ENCODE data around the gene GRID1. TPM values are rescaled to one million over a fixed set of nuclear protein-coding genes. Genes with fewer than 3 reads are reported as not detected.
A peak's percentile ranks its signal among the peaks of the same experiment; 100 is the strongest.

Gene GRID1
- total RNA-seq, 4 donors from 2014 or later: 17.2 to 28.1 (median 23.6) TPM

- Histone ChIP-seq H3K27ac (no peak overlapping the region), H3K27me3 (no peaks in the 10 kb centered on the region), H3K4me1 (peaks cover 26 to 43% of the 10 kb centered on the region in 2 donors), H3K4me3 (replicated peaks in 1 of 3) (no peak overlapping the region), H3K9me3 (no peaks in the 10 kb centered on the region), H3K36me3 (no peaks in the 10 kb centered on the region)
- TF ChIP-seq CTCF (IDR thresholded peaks at IDR 0.05): no peak
- TF ChIP-seq POLR2A (IDR thresholded peaks at IDR 0.05): no peak
- intact Hi-C loops (cut with DNase I): loop anchor here (5.0 kb wide), 1 partner anchor 51 kb away; no protein-coding TSS in a partner anchor
- 84 to 94% methylated on average over 3 of the region's 3 CpGs for WGBS, 2 donors
- peak in 1 of 2 donors; percentile 1 for DNase-seq
These were observed 100.7 kb downstream of the GRID1 start for GRCh38 chr10:86265895-86266259.

DNA sequence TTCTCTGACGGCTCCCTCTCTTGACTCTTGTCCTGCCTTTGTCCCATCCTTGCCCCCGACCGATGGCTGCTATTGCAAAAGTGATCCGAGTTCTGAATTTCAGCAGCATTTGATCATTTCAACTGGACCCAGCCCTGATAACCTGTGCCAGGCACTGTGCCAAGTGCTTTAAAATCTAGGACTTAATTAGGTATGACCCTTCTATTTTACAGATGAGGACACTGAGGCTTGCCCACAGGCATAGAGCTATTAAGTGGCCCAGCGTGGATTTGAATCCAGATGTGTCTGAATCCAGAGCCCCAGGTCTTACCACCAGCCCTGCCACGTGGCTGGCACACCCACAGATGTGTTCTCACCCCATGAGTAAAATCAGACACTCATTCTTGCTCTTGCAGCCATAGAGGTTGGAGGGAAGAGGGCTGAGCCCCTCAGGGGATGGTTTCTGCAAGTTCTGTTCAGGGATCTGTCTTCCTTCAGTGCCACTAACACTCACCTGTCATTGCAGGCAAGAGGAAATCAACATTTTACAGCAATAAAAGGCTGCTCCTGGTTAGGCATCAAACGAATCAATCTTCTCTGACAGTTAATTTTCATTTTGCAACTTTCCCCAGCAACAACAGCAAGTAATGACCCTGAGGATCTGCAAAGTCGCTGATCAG is 101.2 kb downstream of the GRID1 start:
- H3K27me3 ChIP-seq: no peaks in the 10 kb centered on the region
- TF ChIP-seq CTCF (IDR thresholded peaks at IDR 0.05) (no peak), POLR2A (IDR thresholded peaks at IDR 0.05) (no peak)
- no peak overlapping the region for H3K4me3 ChIP-seq (replicated peaks in 1 of 3)
- H3K36me3 ChIP-seq: no peaks in the 10 kb centered on the region
- DNase-seq: peak in 1 of 2 donors; percentile 7
- WGBS, 2 donors: 76 to 82% methylated on average over 8 of the region's 8 CpGs
- H3K9me3 ChIP-seq: no peaks in the 10 kb centered on the region
- H3K27ac ChIP-seq: peak overlapping the region in 2 of 3 donors; percentile 55 to 63
- peaks cover 23 to 43% of the 10 kb centered on the region in 2 donors for H3K4me1 ChIP-seq
- intact Hi-C loops (cut with DNase I): loop anchor here (5.0 kb wide), 1 partner anchor 52 kb away; no protein-coding TSS in a partner anchor

GRCh38 chr10:86264481-86265231 is 101.9 kb downstream of the GRID1 start:
- no peaks in the 10 kb centered on the region for H3K9me3 ChIP-seq
- 33 to 48% methylated on average over 7 to 11 of the region's 14 CpGs for WGBS, 2 donors
- no peaks in the 10 kb centered on the region for H3K36me3 ChIP-seq
- H3K27me3 ChIP-seq: no peaks in the 10 kb centered on the region
- peak; percentile 88 to 90 for DNase-seq
- peaks cover 23 to 42% of the 10 kb centered on the region in 2 donors for H3K4me1 ChIP-seq
- H3K4me3 ChIP-seq (replicated peaks in 1 of 3): no peak overlapping the region
- TF ChIP-seq POLR2A (IDR thresholded peaks at IDR 0.05) (no peak), CTCF (IDR thresholded peaks at IDR 0.05) (no peak)
- intact Hi-C loops (cut with DNase I): loop anchor here (5.0 kb wide), 2 partner anchors 53 to 98 kb away; no protein-coding TSS in a partner anchor
- H3K27ac ChIP-seq: peak overlapping the region in 2 of 3 donors; percentile 55 to 63

- 83 to 86% methylated on average over 5 of the region's 5 CpGs for WGBS, 2 donors
- intact Hi-C loops (cut with DNase I): loop anchor here (5.0 kb wide), 1 partner anchor 98 kb away; no protein-coding TSS in a partner anchor
- no peak for DNase-seq
- no peaks in the 10 kb centered on the region for H3K9me3 ChIP-seq
- H3K27ac ChIP-seq: peak overlapping the region; percentile 30 to 63 (median 55)
- H3K27me3 ChIP-seq: no peaks in the 10 kb centered on the region
- H3K4me1 ChIP-seq: peaks cover 23 to 37% of the 10 kb centered on the region in 2 donors
- TF ChIP-seq CTCF (IDR thresholded peaks at IDR 0.05) (no peak), POLR2A (IDR thresholded peaks at IDR 0.05) (no peak)
- no peak overlapping the region for H3K4me3 ChIP-seq (replicated peaks in 1 of 3)
- no peaks in the 10 kb centered on the region for H3K36me3 ChIP-seq
These were observed 102.7 kb downstream of the GRID1 start for GRCh38 chr10:86263907-86264306.

Data from thyroid gland (tissue), 4 donors.